Subcutaneous abdominal adipose tissue (tissue), 5 donors: ENCODE data around the gene PKP4.
"Not testable (repeated sequence)": the region's sequence is repeated elsewhere in the genome, so short reads cannot be mapped to it uniquely, and the experiment has no call there.

ENCODE experiments used
- H3K27ac ChIP-seq: one replicate; pipeline ENCODE4 v1.7.0; 2013; ENCODE audit warnings: low read depth, mild to moderate bottlenecking, inconsistent platforms, low read length, moderate library complexity
- H3K27me3 ChIP-seq, 5 donors: one replicate each; pipeline ENCODE4 v1.7.0; 2013; ENCODE audit warnings: low read length in 5 of 5, inconsistent platforms in 1 of 5; ENCODE audit not compliant: control insufficient read depth in 5 of 5, insufficient read depth in 4 of 5
- H3K36me3 ChIP-seq, 5 donors: one replicate each; pipeline ENCODE4 v1.7.0; 2013; ENCODE audit warnings: low read length in 5 of 5; ENCODE audit not compliant: control insufficient read depth in 5 of 5, insufficient read depth in 5 of 5
- H3K4me1 ChIP-seq, 5 donors: one replicate each; pipeline ENCODE4 v1.7.0; 2013; ENCODE audit warnings: low read length in 5 of 5, mild to moderate bottlenecking in 3 of 5, moderate library complexity in 1 of 5; ENCODE audit not compliant: control insufficient read depth in 5 of 5, insufficient read depth in 5 of 5
- H3K4me3 ChIP-seq, 5 donors: one replicate each; pipeline ENCODE4 v1.7.0; 2013; ENCODE audit warnings: low read length in 5 of 5, low read depth in 1 of 5
- H3K9ac ChIP-seq, 5 donors: one replicate each; pipeline ENCODE4 v1.7.0; 2013; ENCODE audit warnings: low read length in 5 of 5, mild to moderate bottlenecking in 4 of 5, moderate library complexity in 3 of 5
- H3K9me3 ChIP-seq, 5 donors: one replicate each; pipeline ENCODE4 v1.7.0; 2013; ENCODE audit warnings: low read length in 5 of 5; ENCODE audit not compliant: control insufficient read depth in 5 of 5
- donor health status: healthy.
- donor health status: healthy.
- donor health status: healthy.
- donor health status: healthy.
- donor health status: healthy.

Gene PKP4

DNA sequence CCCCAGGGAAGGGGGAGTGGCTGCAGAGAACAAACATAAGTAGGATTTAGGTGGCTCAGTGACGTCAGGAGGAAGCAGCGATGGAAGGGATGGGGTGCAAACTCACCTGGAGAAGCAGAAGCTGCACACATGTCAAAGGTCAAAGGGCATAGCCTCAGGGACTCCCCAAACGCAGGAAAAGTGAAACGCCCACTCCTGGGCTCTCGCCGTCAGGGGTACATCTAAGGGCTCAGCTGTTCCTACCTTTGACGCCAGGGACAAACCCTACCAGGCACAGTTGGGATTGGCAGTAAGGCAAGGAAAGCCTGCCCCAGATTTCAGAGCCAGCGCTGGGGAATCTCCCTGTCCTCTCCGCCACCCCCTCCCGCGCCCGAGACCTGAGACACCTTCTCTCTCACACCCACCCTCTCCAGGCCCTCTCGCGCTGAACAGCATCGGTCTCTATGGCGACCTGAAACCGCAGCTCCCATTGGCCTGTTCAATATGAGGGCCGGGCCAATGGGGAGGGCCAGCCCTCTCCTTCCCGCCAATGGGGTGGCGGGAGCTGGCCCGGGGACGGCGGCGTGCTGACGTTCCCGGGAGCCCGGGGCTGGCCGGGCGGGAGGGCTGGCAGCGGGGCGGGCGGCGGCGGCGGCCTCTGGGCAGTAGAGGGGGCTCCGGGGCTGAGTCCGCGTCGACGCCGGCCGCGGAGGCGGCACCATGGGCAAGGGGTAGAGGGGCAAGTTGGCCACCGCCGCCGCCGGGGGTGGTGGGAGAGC lies at the start of gene PKP4, which contains the start of gene CCDC148:
Gene PKP4, plus strand, starts transcription at position 644 of the 758 bp plus-strand sequence. CDS start 76,233 bp downstream, outside the sequence.
Gene CCDC148, minus strand, starts transcription at position 445 of the 758 bp plus-strand sequence. Its CDS starts 314 bp downstream, at position 131.
- Histone ChIP-seq H3K9me3 (no peaks in the 10 kb centered on the region), H3K27me3 (no peaks in the 10 kb centered on the region)

GRCh38 chr2:158407031-158407430 lies 49.7 kb upstream of the PKP4 start:
- H3K27ac ChIP-seq = no peak overlapping the region
- H3K27me3 ChIP-seq = no peaks in the 10 kb centered on the region
- no peak overlapping the region for H3K4me3 ChIP-seq
- H3K9ac ChIP-seq = no peak overlapping the region
- H3K9me3 ChIP-seq = peaks cover 6 to 18% (median 12%) of the 10 kb centered on the region in 5 donors
- H3K4me1 ChIP-seq = no peaks in the 10 kb centered on the region
- no peaks in the 10 kb centered on the region for H3K36me3 ChIP-seq

More for the DNA sequence above, at the start of gene PKP4, which contains the start of gene CCDC148:
- H3K4me1 ChIP-seq = peaks cover 2 to 28% (median 21%) of the 10 kb centered on the region in 5 donors
- H3K9ac ChIP-seq = peak within 1 kb of the TSS; percentile 31 to 83 (median 76)
- H3K27ac ChIP-seq = peak within 1 kb of the TSS; percentile 82
- peak within 1 kb of the TSS; percentile 82 to 93 (median 85) for H3K4me3 ChIP-seq
- no peaks in the 10 kb centered on the region for H3K36me3 ChIP-seq

DNA sequence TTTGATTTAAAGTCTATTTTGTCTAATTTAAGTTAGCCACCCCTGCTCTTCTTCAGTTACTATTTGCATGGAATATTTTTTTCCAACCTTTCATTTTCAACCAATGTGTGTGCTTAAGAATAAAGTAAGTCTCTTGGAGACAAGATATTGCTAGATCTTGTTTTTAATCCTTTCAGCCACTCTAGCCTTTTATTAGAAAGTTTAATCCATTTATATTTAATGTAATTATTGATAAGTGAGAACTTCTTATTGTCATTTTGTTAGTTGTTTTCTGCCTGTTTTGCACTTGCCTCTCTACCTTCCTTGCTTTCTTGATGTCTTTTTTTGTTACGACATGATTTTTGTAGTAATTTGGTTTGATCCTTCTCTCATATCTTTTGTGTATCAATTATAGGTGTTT lies 46.6 kb upstream of the PKP4 start:
- Histone ChIP-seq H3K27ac (no peak overlapping the region), H3K9ac (no peak overlapping the region), H3K36me3 (no peaks in the 10 kb centered on the region), H3K9me3 (peaks cover 6 to 18% (median 12%) of the 10 kb centered on the region in 5 donors), H3K4me3 (no peak overlapping the region), H3K27me3 (no peaks in the 10 kb centered on the region), H3K4me1 (no peaks in the 10 kb centered on the region)

DNA sequence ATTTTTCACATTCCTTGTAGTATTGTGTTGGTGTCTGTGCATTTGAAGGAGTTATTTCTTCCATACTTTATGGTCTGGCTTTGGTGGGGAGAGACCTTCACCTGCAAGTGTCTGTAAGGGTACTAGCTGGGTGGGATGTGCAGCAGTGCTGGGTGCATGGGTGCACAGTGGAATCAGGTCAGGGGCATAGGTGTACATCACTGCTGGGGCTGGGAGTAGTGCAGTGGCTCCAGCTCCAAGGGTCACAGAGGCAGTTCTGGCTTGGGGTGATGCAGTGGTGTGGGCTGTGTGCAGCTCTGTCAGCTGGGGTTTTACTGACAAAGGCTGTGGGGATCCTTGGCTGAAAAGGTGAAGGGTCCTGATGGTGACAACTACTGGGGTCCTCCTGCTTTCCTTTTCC lies 45.0 kb upstream of the PKP4 start:
- H3K9me3 ChIP-seq = peaks cover 9 to 22% (median 13%) of the 10 kb centered on the region in 5 donors
- no peaks in the 10 kb centered on the region for H3K27me3 ChIP-seq
- H3K4me1 ChIP-seq = no peaks in the 10 kb centered on the region
- no peak overlapping the region for H3K4me3 ChIP-seq
- no peak overlapping the region for H3K27ac ChIP-seq
- H3K9ac ChIP-seq = no peak overlapping the region
- no peaks in the 10 kb centered on the region for H3K36me3 ChIP-seq

GRCh38 chr2:158412206-158412605 lies 44.5 kb upstream of the PKP4 start:
- H3K27ac ChIP-seq = no peak overlapping the region
- no peak overlapping the region for H3K9ac ChIP-seq
- no peaks in the 10 kb centered on the region for H3K4me1 ChIP-seq
- no peaks in the 10 kb centered on the region for H3K36me3 ChIP-seq
- peaks cover 9 to 22% (median 13%) of the 10 kb centered on the region in 5 donors for H3K9me3 ChIP-seq
- no peak overlapping the region for H3K4me3 ChIP-seq
- no peaks in the 10 kb centered on the region for H3K27me3 ChIP-seq

GRCh38 chr2:158413581-158413980 lies 43.2 kb upstream of the PKP4 start:
- H3K9me3 ChIP-seq = peaks cover 9 to 22% (median 13%) of the 10 kb centered on the region in 5 donors
- no peaks in the 10 kb centered on the region for H3K36me3 ChIP-seq
- H3K27me3 ChIP-seq = no peaks in the 10 kb centered on the region
- no peak overlapping the region for H3K27ac ChIP-seq
- no peak overlapping the region for H3K4me3 ChIP-seq
- no peaks in the 10 kb centered on the region for H3K4me1 ChIP-seq
- H3K9ac ChIP-seq = no peak overlapping the region

DNA sequence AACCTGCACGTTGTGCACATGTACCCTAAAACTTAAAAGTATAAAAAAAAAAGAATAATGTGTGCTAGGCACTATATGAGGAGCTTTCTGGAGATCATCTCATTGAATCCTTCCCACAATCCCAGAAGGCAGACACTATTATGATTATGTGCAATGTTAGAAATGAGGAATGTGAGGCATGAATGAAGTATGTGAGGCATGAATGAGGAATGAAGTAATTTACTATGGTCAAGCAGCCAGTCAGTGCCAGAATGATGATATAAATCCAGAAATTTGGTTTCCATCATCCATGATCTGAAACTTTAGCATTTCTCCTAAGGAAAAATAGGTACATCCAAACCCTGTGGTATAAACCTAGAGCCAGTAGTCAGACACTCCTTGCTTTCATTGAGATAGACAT lies 42.2 kb upstream of the PKP4 start:
- H3K9ac ChIP-seq = no peak overlapping the region

GRCh38 chr2:158432117-158432516 lies 24.6 kb upstream of the PKP4 start:
- H3K9ac ChIP-seq = no peak overlapping the region
- H3K36me3 ChIP-seq = no peaks in the 10 kb centered on the region
- H3K27ac ChIP-seq = no peak overlapping the region
- H3K4me1 ChIP-seq = no peaks in the 10 kb centered on the region
- H3K9me3 ChIP-seq = peaks cover 0 to 21% (median 13%) of the 10 kb centered on the region in 5 donors
- no peaks in the 10 kb centered on the region for H3K27me3 ChIP-seq
- no peak overlapping the region for H3K4me3 ChIP-seq

More for the DNA sequence above, 42.2 kb upstream of the PKP4 start:
- no peak overlapping the region for H3K4me3 ChIP-seq
- H3K4me1 ChIP-seq = no peaks in the 10 kb centered on the region
- H3K27ac ChIP-seq = no peak overlapping the region
- no peaks in the 10 kb centered on the region for H3K27me3 ChIP-seq
- no peaks in the 10 kb centered on the region for H3K36me3 ChIP-seq
- peaks cover 9 to 21% (median 13%) of the 10 kb centered on the region in 5 donors for H3K9me3 ChIP-seq

- not testable (repeated sequence) for H3K27ac ChIP-seq, H3K36me3 ChIP-seq, H3K9ac ChIP-seq, H3K27me3 ChIP-seq, H3K4me3 ChIP-seq, H3K4me1 ChIP-seq
- H3K9me3 ChIP-seq = peaks cover 0 to 21% (median 13%) of the 10 kb centered on the region in 5 donors
Observed at GRCh38 chr2:158433716-158434115, 23.0 kb upstream of the PKP4 start.

DNA sequence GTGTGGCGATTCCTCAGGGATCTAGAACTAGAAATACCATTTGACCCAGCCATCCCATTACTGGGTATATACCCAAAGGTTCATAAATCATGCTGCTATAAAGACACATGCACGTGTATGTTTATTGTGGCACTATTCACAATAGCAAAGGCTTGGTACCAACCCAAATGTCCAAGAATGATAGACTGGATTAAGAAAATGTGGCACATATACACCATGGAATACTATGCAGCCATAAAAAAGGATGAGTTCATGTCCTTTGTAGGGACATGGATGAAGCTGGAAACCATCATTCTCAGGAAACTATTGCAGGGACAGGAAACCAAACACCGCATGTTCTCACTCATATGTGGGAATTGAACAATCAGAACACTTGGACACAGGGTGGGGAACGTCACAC lies 17.7 kb upstream of the PKP4 start:
- H3K9ac ChIP-seq, H3K9me3 ChIP-seq, H3K27ac ChIP-seq, H3K4me1 ChIP-seq, H3K36me3 ChIP-seq, H3K4me3 ChIP-seq, H3K27me3 ChIP-seq: not testable (repeated sequence)
